ENCODE results near the gene DCLRE1C. TPM values are rescaled to one million over a fixed set of nuclear protein-coding genes. Genes with fewer than 3 reads are reported as not detected.

Gene DCLRE1C
- total and polyA plus RNA-seq, 2 donors (not counting 1 experiment from before 2014, with no cell fraction given) = 24.0 to 61.8 TPM

- peak within 1 kb of the TSS; percentile 93 for H3K9ac ChIP-seq (ENCODE audit: low read length)
- peak within 1 kb of the TSS; percentile 83 to 99 (median 88) for H3K4me3 ChIP-seq (ENCODE audit: control extremely low read depth in 1 of 5, extremely low read depth in 1 of 5, insufficient read depth in 1 of 5, low read depth in 2 of 5, low read length in 4 of 5)
- Mint-ChIP-seq H3K4me1 (peaks cover 22% of the 10 kb centered on the region), H3K4me3 (peak within 1 kb of the TSS; percentile 99), H3K27me3 (no peaks in the 10 kb centered on the region), H3K9me3 (ENCODE audit: insufficient read depth) (no peaks in the 10 kb centered on the region), H3K27ac (peak within 1 kb of the TSS; percentile 98)
- ChIA-PET POLR2A (interaction anchor here (0.6 to 1.4 kb wide), 7 partner anchors 9 to 1617 kb away, joined by 3 to 7 read pairs (median 3); partner anchors contain the start of genes CDNF, HSPA14, MSANTD7 and RPP38), CTCF (interaction anchor here (0.8 to 2.5 kb wide), 8 partner anchors 11 to 147 kb away, joined by 3 to 9 read pairs (median 6); partner anchors contain the start of genes CDNF, HSPA14, MSANTD7 and SUV39H2)
- peak within 1 kb of the TSS; percentile 92 for H3K4me2 ChIP-seq (replicated peaks; ENCODE audit: low read depth, low read length, poor library complexity, severe bottlenecking)
- no peaks in the 10 kb centered on the region for H4K20me1 ChIP-seq (ENCODE audit: control insufficient read depth, insufficient read depth, low read length, poor library complexity, severe bottlenecking)
- whole genome bisulfite sequencing (ENCODE audit: insufficient coverage) = under 1% methylated on average over 58 of the region's 60 CpGs
- H3K4me1 ChIP-seq (ENCODE audit: control insufficient read depth in 2 of 2, insufficient read depth in 2 of 2, low read length in 2 of 2) = peaks cover 5 to 18% of the 10 kb centered on the region in 2 donors
- no peaks in the 10 kb centered on the region for H3K9me3 ChIP-seq (ENCODE audit: control extremely low read depth in 1 of 3, control insufficient read depth in 2 of 3, insufficient read depth in 1 of 3, low read length in 2 of 3)
- H3K79me2 ChIP-seq (ENCODE audit: control insufficient read depth, insufficient read depth, low read length) = no peaks in the 10 kb centered on the region
- H2AFZ ChIP-seq (ENCODE audit: insufficient read depth, low read depth, low read length, poor library complexity, severe bottlenecking) = peak within 1 kb of the TSS; percentile 90
- peak within 1 kb of the TSS; percentile 74 to 88 for H3K27ac ChIP-seq (ENCODE audit: low read length in 2 of 2)
- DNase-seq (peak; percentile 94), ATAC-seq (ENCODE audit: low read depth) (peak; percentile 83)
- intact Hi-C loops (cut with micrococcal nuclease) = loop anchor here (1.0 to 2.0 kb wide), 4 partner anchors 8 to 138 kb away; partner anchors contain the start of genes CDNF, HSPA14, MSANTD7 and RPP38
- TF ChIP-seq EZH2 (IDR thresholded peaks at IDR 0.05; ENCODE audit: borderline replicate concordance, insufficient read depth, low read depth, low read length, poor library complexity, severe bottlenecking) = no peak
- TF ChIP-seq, protein P1, sequence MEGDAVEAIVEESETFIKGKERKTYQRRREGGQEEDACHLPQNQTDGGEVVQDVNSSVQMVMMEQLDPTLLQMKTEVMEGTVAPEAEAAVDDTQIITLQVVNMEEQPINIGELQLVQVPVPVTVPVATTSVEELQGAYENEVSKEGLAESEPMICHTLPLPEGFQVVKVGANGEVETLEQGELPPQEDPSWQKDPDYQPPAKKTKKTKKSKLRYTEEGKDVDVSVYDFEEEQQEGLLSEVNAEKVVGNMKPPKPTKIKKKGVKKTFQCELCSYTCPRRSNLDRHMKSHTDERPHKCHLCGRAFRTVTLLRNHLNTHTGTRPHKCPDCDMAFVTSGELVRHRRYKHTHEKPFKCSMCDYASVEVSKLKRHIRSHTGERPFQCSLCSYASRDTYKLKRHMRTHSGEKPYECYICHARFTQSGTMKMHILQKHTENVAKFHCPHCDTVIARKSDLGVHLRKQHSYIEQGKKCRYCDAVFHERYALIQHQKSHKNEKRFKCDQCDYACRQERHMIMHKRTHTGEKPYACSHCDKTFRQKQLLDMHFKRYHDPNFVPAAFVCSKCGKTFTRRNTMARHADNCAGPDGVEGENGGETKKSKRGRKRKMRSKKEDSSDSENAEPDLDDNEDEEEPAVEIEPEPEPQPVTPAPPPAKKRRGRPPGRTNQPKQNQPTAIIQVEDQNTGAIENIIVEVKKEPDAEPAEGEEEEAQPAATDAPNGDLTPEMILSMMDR (IDR thresholded peaks at IDR 0.05) = no peak
- no peaks in the 10 kb centered on the region for H3K36me3 ChIP-seq (replicated peaks in 1 of 2; ENCODE audit: control extremely low read depth in 1 of 2, control insufficient read depth in 1 of 2, extremely low read depth in 1 of 2, insufficient read depth in 2 of 2, low read length in 1 of 2)
- H3K27me3 ChIP-seq (replicated peaks in 1 of 4; ENCODE audit: control extremely low read depth in 1 of 4, control insufficient read depth in 3 of 4, insufficient read depth in 4 of 4, low read length in 3 of 4) = no peaks in the 10 kb centered on the region
Measured at GRCh38 chr10:14959221-14960057, 5.5 kb upstream of the DCLRE1C start, which contains the start of gene MEIG1. MEIG1 (plus strand) TSS chr10:14959388; CDS start chr10:14966469, 7,081 bp downstream.

Data from B cell (primary cell).